ENCODE results near the gene TSPAN11. TPM values are rescaled to one million over a fixed set of nuclear protein-coding genes. Genes with fewer than 3 reads are reported as not detected.

Gene TSPAN11
- total and polyA plus RNA-seq, 4 donors: 0.13 to 1.2 (median 0.44) TPM

DNA sequence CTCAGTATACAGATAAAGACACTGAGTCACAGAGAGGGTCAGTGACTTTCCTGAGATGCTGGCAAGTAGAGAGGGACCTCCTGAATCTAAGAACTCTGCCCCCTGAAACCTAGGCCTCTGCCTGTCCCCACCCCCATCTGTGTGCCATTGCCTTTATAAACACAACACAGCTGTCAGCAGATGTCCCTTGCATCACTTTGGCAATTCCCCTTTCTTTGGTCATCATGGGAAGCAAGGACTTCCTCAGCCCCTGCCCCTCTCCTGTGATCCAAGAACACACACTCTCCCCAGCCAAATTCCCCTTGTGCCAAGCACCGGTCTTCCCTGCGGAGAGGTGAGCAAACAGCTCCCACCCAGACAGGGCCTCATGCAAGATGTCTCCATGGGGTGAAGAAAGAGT is 8.3 kb downstream of the TSPAN11 start (continued):
- TF ChIP-seq, protein P1, sequence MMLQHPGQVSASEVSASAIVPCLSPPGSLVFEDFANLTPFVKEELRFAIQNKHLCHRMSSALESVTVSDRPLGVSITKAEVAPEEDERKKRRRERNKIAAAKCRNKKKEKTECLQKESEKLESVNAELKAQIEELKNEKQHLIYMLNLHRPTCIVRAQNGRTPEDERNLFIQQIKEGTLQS (IDR thresholded peaks at IDR 0.05): no peak
- no peak for TF ChIP-seq RAD21 (IDR thresholded peaks at IDR 0.05)
- no peak for TF ChIP-seq NR2F2 (IDR thresholded peaks at IDR 0.05)
- TF ChIP-seq GABPA (IDR thresholded peaks at IDR 0.05 in 1 of 2, conservative IDR thresholded peaks at IDR 0.05 in 1 of 2): no peak

DNA sequence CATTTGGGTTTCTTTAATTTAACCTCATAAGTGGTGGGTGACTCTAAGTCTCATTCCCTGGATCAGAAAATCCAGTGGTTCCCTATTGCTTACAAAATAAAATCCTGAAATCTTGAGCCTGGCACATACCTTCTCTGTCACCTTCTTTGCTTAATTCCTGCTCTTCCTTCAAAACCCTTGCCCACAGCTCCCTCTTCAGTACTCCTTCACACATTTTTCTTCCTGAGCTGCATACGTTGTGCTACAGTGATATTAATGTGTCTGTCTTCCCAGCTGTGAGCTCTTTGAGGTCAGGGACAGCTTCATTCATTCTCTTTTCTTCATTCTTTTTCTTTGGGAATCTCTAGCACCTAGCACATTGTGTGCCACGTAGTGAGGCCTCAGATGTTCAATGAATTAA is 9.5 kb downstream of the TSPAN11 start:
- no peak overlapping the region for H3K4me3 ChIP-seq (ENCODE audit: low read depth in 1 of 3, low read length in 3 of 3)
- DNase-seq (ENCODE audit: low spot score): no peak
- no peak overlapping the region for H3K9ac ChIP-seq (ENCODE audit: low read depth in 1 of 2, low read length in 2 of 2)
- no peaks in the 10 kb centered on the region for H3K36me3 ChIP-seq (ENCODE audit: control insufficient read depth in 4 of 4, insufficient read depth in 3 of 4, low read depth in 1 of 4, low read length in 3 of 4)
- no peaks in the 10 kb centered on the region for H3K4me1 ChIP-seq (ENCODE audit: control insufficient read depth in 4 of 4, insufficient read depth in 4 of 4, low read length in 3 of 4)
- TF ChIP-seq GABPA (IDR thresholded peaks at IDR 0.05 in 1 of 2, conservative IDR thresholded peaks at IDR 0.05 in 1 of 2) (no peak), FOXA1 (IDR thresholded peaks at IDR 0.05) (no peak), TAF1 (conservative IDR thresholded peaks at IDR 0.05) (no peak), RAD21 (IDR thresholded peaks at IDR 0.05) (no peak), HNF4A (conservative IDR thresholded peaks at IDR 0.05) (no peak), FOXA2 (IDR thresholded peaks at IDR 0.05) (no peak), NR2F2 (IDR thresholded peaks at IDR 0.05) (no peak), HNF4G (IDR thresholded peaks at IDR 0.05) (no peak)
- TF ChIP-seq, protein P2, sequence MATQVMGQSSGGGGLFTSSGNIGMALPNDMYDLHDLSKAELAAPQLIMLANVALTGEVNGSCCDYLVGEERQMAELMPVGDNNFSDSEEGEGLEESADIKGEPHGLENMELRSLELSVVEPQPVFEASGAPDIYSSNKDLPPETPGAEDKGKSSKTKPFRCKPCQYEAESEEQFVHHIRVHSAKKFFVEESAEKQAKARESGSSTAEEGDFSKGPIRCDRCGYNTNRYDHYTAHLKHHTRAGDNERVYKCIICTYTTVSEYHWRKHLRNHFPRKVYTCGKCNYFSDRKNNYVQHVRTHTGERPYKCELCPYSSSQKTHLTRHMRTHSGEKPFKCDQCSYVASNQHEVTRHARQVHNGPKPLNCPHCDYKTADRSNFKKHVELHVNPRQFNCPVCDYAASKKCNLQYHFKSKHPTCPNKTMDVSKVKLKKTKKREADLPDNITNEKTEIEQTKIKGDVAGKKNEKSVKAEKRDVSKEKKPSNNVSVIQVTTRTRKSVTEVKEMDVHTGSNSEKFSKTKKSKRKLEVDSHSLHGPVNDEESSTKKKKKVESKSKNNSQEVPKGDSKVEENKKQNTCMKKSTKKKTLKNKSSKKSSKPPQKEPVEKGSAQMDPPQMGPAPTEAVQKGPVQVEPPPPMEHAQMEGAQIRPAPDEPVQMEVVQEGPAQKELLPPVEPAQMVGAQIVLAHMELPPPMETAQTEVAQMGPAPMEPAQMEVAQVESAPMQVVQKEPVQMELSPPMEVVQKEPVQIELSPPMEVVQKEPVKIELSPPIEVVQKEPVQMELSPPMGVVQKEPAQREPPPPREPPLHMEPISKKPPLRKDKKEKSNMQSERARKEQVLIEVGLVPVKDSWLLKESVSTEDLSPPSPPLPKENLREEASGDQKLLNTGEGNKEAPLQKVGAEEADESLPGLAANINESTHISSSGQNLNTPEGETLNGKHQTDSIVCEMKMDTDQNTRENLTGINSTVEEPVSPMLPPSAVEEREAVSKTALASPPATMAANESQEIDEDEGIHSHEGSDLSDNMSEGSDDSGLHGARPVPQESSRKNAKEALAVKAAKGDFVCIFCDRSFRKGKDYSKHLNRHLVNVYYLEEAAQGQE (IDR thresholded peaks at IDR 0.05): no peak
- no peaks in the 10 kb centered on the region for H3K27me3 ChIP-seq (ENCODE audit: control insufficient read depth in 4 of 4, insufficient read depth in 4 of 4, low read length in 3 of 4)
- H3K27ac ChIP-seq (ENCODE audit: low read depth in 1 of 2, low read length in 2 of 2): no peak overlapping the region
- no peaks in the 10 kb centered on the region for H3K9me3 ChIP-seq (ENCODE audit: control insufficient read depth in 4 of 4, low read length in 3 of 4)
- 24% methylated on average over 2 of the region's 2 CpGs for WGBS

DNA sequence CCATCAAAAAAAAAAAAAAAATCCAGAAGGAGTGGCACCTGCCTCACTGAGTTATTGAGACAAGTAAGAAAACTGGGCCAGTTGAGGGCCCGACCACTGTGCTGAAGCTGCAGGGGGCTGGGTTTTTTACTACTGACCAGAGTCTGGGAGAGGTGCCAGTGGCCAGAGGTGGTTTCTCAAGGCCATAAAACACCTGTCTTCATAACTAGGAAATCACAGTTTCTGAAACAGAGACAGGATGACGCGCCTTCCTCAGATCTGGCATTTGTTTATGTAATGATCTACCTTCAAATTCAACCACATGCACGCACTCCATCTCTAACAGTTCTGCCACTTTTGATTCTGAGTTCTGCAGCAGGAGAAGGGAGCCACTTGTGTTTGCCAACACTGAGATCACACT is 12.7 kb downstream of the TSPAN11 start:
- Histone ChIP-seq H3K27me3 (ENCODE audit: control insufficient read depth in 4 of 4, insufficient read depth in 4 of 4, low read length in 3 of 4) (no peaks in the 10 kb centered on the region), H3K36me3 (ENCODE audit: control insufficient read depth in 4 of 4, insufficient read depth in 3 of 4, low read depth in 1 of 4, low read length in 3 of 4) (no peaks in the 10 kb centered on the region), H3K4me3 (ENCODE audit: low read depth in 1 of 3, low read length in 3 of 3) (no peak overlapping the region), H3K27ac (ENCODE audit: low read depth in 1 of 2, low read length in 2 of 2) (no peak overlapping the region), H3K9me3 (ENCODE audit: control insufficient read depth in 4 of 4, low read length in 3 of 4) (no peaks in the 10 kb centered on the region), H3K9ac (ENCODE audit: low read depth in 1 of 2, low read length in 2 of 2) (no peak overlapping the region), H3K4me1 (ENCODE audit: control insufficient read depth in 4 of 4, insufficient read depth in 4 of 4, low read length in 3 of 4) (no peaks in the 10 kb centered on the region)
- no peak for DNase-seq (ENCODE audit: low spot score)
- 90% methylated on average over 4 of the region's 4 CpGs for WGBS
- TF ChIP-seq, protein P3, sequence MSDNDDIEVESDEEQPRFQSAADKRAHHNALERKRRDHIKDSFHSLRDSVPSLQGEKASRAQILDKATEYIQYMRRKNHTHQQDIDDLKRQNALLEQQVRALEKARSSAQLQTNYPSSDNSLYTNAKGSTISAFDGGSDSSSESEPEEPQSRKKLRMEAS (IDR thresholded peaks at IDR 0.05): no peak
- no peak for TF ChIP-seq SP1 (IDR thresholded peaks at IDR 0.05)
- TF ChIP-seq JUND (IDR thresholded peaks at IDR 0.05): no peak
- no peak for TF ChIP-seq FOXA2 (IDR thresholded peaks at IDR 0.05)
- no peak for TF ChIP-seq HNF4A (conservative IDR thresholded peaks at IDR 0.05)

DNA sequence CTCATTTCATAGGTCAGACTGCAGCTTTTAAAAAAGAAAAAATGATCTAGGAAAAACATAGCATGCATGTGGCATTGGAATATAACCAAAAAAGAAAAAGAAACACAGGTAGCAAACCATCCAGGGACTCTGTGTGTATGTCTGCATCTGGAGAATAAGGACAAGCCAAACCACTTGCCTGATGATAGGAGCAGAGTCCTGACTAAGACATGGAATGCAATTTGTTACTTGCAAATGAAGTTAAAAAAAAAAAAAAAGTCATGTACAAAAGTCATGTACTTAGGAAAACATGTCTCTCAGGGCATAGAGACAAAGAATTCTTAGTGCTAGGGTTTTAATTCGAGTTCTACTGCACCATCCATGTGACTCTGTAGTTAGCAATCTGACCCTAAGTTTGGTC is 15.9 kb downstream of the TSPAN11 start:
- WGBS: 73% methylated on average over 1 of the region's 1 CpG
- H3K9me3 ChIP-seq (ENCODE audit: control insufficient read depth in 4 of 4, low read length in 3 of 4): no peaks in the 10 kb centered on the region
- H3K27me3 ChIP-seq (ENCODE audit: control insufficient read depth in 4 of 4, insufficient read depth in 4 of 4, low read length in 3 of 4): no peaks in the 10 kb centered on the region
- H3K4me3 ChIP-seq (ENCODE audit: low read depth in 1 of 3, low read length in 3 of 3): no peak overlapping the region
- no peaks in the 10 kb centered on the region for H3K4me1 ChIP-seq (ENCODE audit: control insufficient read depth in 4 of 4, insufficient read depth in 4 of 4, low read length in 3 of 4)
- no peaks in the 10 kb centered on the region for H3K36me3 ChIP-seq (ENCODE audit: control insufficient read depth in 4 of 4, insufficient read depth in 3 of 4, low read depth in 1 of 4, low read length in 3 of 4)
- H3K9ac ChIP-seq (ENCODE audit: low read depth in 1 of 2, low read length in 2 of 2): no peak overlapping the region
- no peak for DNase-seq (ENCODE audit: low spot score)
- H3K27ac ChIP-seq (ENCODE audit: low read depth in 1 of 2, low read length in 2 of 2): no peak overlapping the region
- TF ChIP-seq GABPA (IDR thresholded peaks at IDR 0.05 in 1 of 2, conservative IDR thresholded peaks at IDR 0.05 in 1 of 2) (no peak), SP1 (IDR thresholded peaks at IDR 0.05) (no peak), EGR1 (IDR thresholded peaks at IDR 0.05; ENCODE audit: low read depth in 2 of 2) (no peak), NR2F2 (IDR thresholded peaks at IDR 0.05) (no peak), YY1 (IDR thresholded peaks at IDR 0.05) (no peak), HNF4A (conservative IDR thresholded peaks at IDR 0.05) (no peak), HNF4G (IDR thresholded peaks at IDR 0.05) (no peak), JUND (IDR thresholded peaks at IDR 0.05) (no peak), FOXA2 (IDR thresholded peaks at IDR 0.05) (no peak), RAD21 (IDR thresholded peaks at IDR 0.05) (no peak)
- TF ChIP-seq, protein P3 (IDR thresholded peaks at IDR 0.05): no peak
- TF ChIP-seq, protein P4, sequence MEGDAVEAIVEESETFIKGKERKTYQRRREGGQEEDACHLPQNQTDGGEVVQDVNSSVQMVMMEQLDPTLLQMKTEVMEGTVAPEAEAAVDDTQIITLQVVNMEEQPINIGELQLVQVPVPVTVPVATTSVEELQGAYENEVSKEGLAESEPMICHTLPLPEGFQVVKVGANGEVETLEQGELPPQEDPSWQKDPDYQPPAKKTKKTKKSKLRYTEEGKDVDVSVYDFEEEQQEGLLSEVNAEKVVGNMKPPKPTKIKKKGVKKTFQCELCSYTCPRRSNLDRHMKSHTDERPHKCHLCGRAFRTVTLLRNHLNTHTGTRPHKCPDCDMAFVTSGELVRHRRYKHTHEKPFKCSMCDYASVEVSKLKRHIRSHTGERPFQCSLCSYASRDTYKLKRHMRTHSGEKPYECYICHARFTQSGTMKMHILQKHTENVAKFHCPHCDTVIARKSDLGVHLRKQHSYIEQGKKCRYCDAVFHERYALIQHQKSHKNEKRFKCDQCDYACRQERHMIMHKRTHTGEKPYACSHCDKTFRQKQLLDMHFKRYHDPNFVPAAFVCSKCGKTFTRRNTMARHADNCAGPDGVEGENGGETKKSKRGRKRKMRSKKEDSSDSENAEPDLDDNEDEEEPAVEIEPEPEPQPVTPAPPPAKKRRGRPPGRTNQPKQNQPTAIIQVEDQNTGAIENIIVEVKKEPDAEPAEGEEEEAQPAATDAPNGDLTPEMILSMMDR (IDR thresholded peaks at IDR 0.05; ENCODE audit: low read depth, low read length, missing input control): no peak
- TF ChIP-seq, protein P2 (IDR thresholded peaks at IDR 0.05): no peak
